B cell (primary cell): ENCODE data around the gene UQCR11. TPM values are rescaled to one million over a fixed set of nuclear protein-coding genes. Genes with fewer than 3 reads are reported as not detected.

Experiments used
- ATAC-seq: fragments of 200-7000 bp; cut with Tn5 transposase; one replicate; pipeline ENCODE4 v1.10.0; 2021; ENCODE audit warnings: low read depth, mild to moderate bottlenecking, moderate number of reproducible peaks, moderate library complexity
- CTCF ChIA-PET: fragments of 350-600 bp; sonication (Branson Sonifier 250); formaldehyde crosslinking; loops from one replicate; lab custom pipeline; 2021; ENCODE audit warnings: antibody characterized with exemption, inconsistent platforms; lab: Charles Lee
- POLR2A ChIA-PET: fragments of 350-600 bp; sonication (Branson Sonifier 250); formaldehyde crosslinking; loops from one replicate; lab custom pipeline; 2021; ENCODE audit warnings: antibody characterized with exemption; lab: Charles Lee
- DNase-seq: peaks from one replicate; pipeline ENCODE4 v3.0.0; 2013
- H2AFZ ChIP-seq: 2 replicates; pipeline ENCODE4 v1.6.1; 2012; ENCODE audit warnings: mild to moderate bottlenecking, low read depth, low read length; ENCODE audit not compliant: insufficient read depth, poor library complexity, severe bottlenecking
- H3K27ac ChIP-seq, 2 donors: 1 replicate in 1 of 2; 2 replicates in 1 of 2; pipeline ENCODE4 v1.5.1; 2012 to 2013; ENCODE audit warnings: low read length in 2 of 2, mild to moderate bottlenecking in 2 of 2, moderate library complexity in 1 of 2
- H3K27me3 ChIP-seq, 4 experiments: fragments of 200-600 bp in 1 of 4; sonication (generic) in 1 of 4; replicated peaks in 1 of 4; 1 replicate in 2 of 4; 2 replicates in 2 of 4; pipeline versions ENCODE4 v1.6.1 to v1.7.0; 2013 to 2016; ENCODE audit warnings: low read length in 3 of 4, mild to moderate bottlenecking in 2 of 4, mixed read lengths in 1 of 4, moderate library complexity in 1 of 4; ENCODE audit not compliant: insufficient read depth in 4 of 4, control insufficient read depth in 3 of 4; ENCODE audit errors: control extremely low read depth in 1 of 4
- H3K36me3 ChIP-seq, 2 experiments: replicated peaks in 1 of 2; 1 replicate in 1 of 2; 2 replicates in 1 of 2; pipeline versions ENCODE4 v1.6.1 to v1.7.1; 2013; ENCODE audit warnings: low read length in 1 of 2; ENCODE audit not compliant: insufficient read depth in 2 of 2, control insufficient read depth in 1 of 2; ENCODE audit errors: control extremely low read depth in 1 of 2, extremely low read depth in 1 of 2
- H3K4me1 ChIP-seq, 2 donors: fragments of 200-600 bp in 1 of 2; sonication (generic) in 1 of 2; 1 replicate in 1 of 2; 2 replicates in 1 of 2; pipeline versions ENCODE4 v1.5.1 to v1.6.1; 2013 to 2017; ENCODE audit warnings: low read length in 2 of 2; ENCODE audit not compliant: control insufficient read depth in 2 of 2, insufficient read depth in 2 of 2
- H3K4me2 ChIP-seq: replicated peaks from 2 replicates; pipeline ENCODE3; 2012; ENCODE audit warnings: mild to moderate bottlenecking, low read depth, low read length; ENCODE audit not compliant: poor library complexity, severe bottlenecking
- H3K4me3 ChIP-seq, 5 experiments: fragments of 200-600 bp in 1 of 5; sonication (generic) in 1 of 5; 1 replicate in 3 of 5; 2 replicates in 2 of 5; pipeline versions ENCODE4 v1.5.1 to v1.7.0; 2011 to 2016; ENCODE audit warnings: low read length in 4 of 5, mild to moderate bottlenecking in 4 of 5, low read depth in 2 of 5, control low read depth in 1 of 5, moderate library complexity in 1 of 5; ENCODE audit not compliant: insufficient read depth in 1 of 5; ENCODE audit errors: control extremely low read depth in 1 of 5, extremely low read depth in 1 of 5
- H3K79me2 ChIP-seq: fragments of 200-600 bp; sonication (generic); one replicate; pipeline ENCODE4 v1.6.0; 2016; ENCODE audit warnings: low read length; ENCODE audit not compliant: control insufficient read depth, insufficient read depth
- H3K9ac ChIP-seq: fragments of 200-600 bp; sonication (generic); 2 replicates; pipeline ENCODE4 v1.6.1; 2017; ENCODE audit warnings: mild to moderate bottlenecking, low read length, moderate library complexity
- H3K9me3 ChIP-seq, 3 donors: one replicate each; pipeline versions ENCODE4 v1.6.1 to v1.7.1; 2013; ENCODE audit warnings: low read length in 2 of 3; ENCODE audit not compliant: control insufficient read depth in 2 of 3, insufficient read depth in 1 of 3; ENCODE audit errors: control extremely low read depth in 1 of 3
- H4K20me1 ChIP-seq: 2 replicates; pipeline ENCODE4 v1.6.0; 2012; ENCODE audit warnings: mild to moderate bottlenecking, low read length; ENCODE audit not compliant: insufficient read depth, control insufficient read depth, poor library complexity, severe bottlenecking
- H3K27ac Mint-ChIP-seq: one replicate; pipeline ENCODE4 v1.8.0; 2021; ENCODE audit warnings: mixed read lengths
- H3K27me3 Mint-ChIP-seq: one replicate; pipeline ENCODE4 v1.8.0; 2021; ENCODE audit warnings: mixed read lengths
- H3K4me1 Mint-ChIP-seq: one replicate; pipeline ENCODE4 v1.8.0; 2021; ENCODE audit warnings: mixed read lengths
- H3K4me3 Mint-ChIP-seq: one replicate; pipeline ENCODE4 v1.8.0; 2021; ENCODE audit warnings: mixed read lengths
- H3K9me3 Mint-ChIP-seq: one replicate; pipeline ENCODE4 v1.8.0; 2022; ENCODE audit warnings: mixed read lengths; ENCODE audit not compliant: insufficient read depth
- CTCF ChIP-seq: fragments of 200-600 bp; IDR thresholded peaks from one replicate; pipeline ENCODE4 v1.8.0; 2022; ENCODE audit warnings: antibody characterized with exemption, mild to moderate bottlenecking
- EZH2 ChIP-seq: IDR thresholded peaks from 2 replicates; pipeline ENCODE4 v1.6.1; 2012; ENCODE audit warnings: borderline replicate concordance, low read depth, mild to moderate bottlenecking, moderate library complexity, low read length; ENCODE audit not compliant: insufficient read depth, poor library complexity, severe bottlenecking
- WGBS: methylation state at CpG from one replicate; pipeline ENCODE4 v1.1.5; 2013; ENCODE audit warnings: missing lambda C conversion rate; ENCODE audit not compliant: insufficient coverage; 5-methylcytosine and 5-hydroxymethylcytosine counted together
- intact Hi-C: fragments of 100-400 bp; cut with micrococcal nuclease; formaldehyde crosslinking; loops from one replicate; pipeline ENCODE4 v1.10.0; 2022
- polyA plus RNA-seq: library from polyadenylated mRNA; depleted of rRNA; stranded (reverse); fragments of >200 nt; gene quantifications from 2 replicates; pipeline ENCODE4 v1.2.3, GENCODE V29; 2012
- total RNA-seq, 2 donors: library from RNA; stranded (reverse); fragments of 120-200 nt in 1 of 2; gene quantifications; 1 replicate in 1 of 2; 2 replicates in 1 of 2; pipeline versions ENCODE4 v1.2.3 to v1.2.4, GENCODE V29; 2013 to 2022

The UQCR11 gene
- total and polyA plus RNA-seq, 2 donors (not counting 1 experiment from before 2014, with no cell fraction given) = 59.5 to 66.8 TPM

GRCh38 chr19:1646659-1647453, 41.6 kb upstream of the UQCR11 start:
- no peak for ATAC-seq
- Histone ChIP-seq H3K4me2 (peak overlapping the region; percentile 87), H3K36me3 (peaks cover 0 to 53% of the 10 kb centered on the region in 2 experiments)

More at GRCh38 chr19:1646659-1647453, 41.6 kb upstream of the UQCR11 start:
- Mint-ChIP-seq H3K27ac (peak overlapping the region; percentile 96), H3K9me3 (no peaks in the 10 kb centered on the region), H3K4me1 (peaks cover 44% of the 10 kb centered on the region), H3K27me3 (no peaks in the 10 kb centered on the region), H3K4me3 (peak overlapping the region; percentile 96)
- Histone ChIP-seq H3K4me1 (peaks cover 39 to 48% of the 10 kb centered on the region in 2 donors), H2AFZ (no peak overlapping the region), H3K9me3 (no peaks in the 10 kb centered on the region), H3K27me3 (no peaks in the 10 kb centered on the region), H3K79me2 (peaks cover 68% of the 10 kb centered on the region), H3K27ac (peak overlapping the region; percentile 67 to 70), H4K20me1 (peaks cover 93% of the 10 kb centered on the region), H3K9ac (peak overlapping the region; percentile 70), H3K4me3 (peak overlapping the region in 1 of 5 experiments; percentile 74)
- intact Hi-C loops = no loop called here
- ChIA-PET CTCF (interaction anchor here (0.6 to 1.9 kb wide), 3 partner anchors 22 to 154 kb away, joined by 4 to 8 read pairs (median 5); no protein-coding TSS in a partner anchor), POLR2A (interaction anchor here (0.5 to 1.2 kb wide), 3 partner anchors 22 to 1415 kb away, joined by 3 to 4 read pairs (median 3); no protein-coding TSS in a partner anchor)
- peak; percentile 61 for DNase-seq
- 40% methylated on average over 27 of the region's 29 CpGs for WGBS
- no peak for TF ChIP-seq CTCF
- no peak for TF ChIP-seq EZH2
